Esophagus muscularis mucosa (tissue), 4 donors: ENCODE measurements around the gene PPP1R16B. TPM values are rescaled to one million over a fixed set of nuclear protein-coding genes. Genes with fewer than 3 reads are reported as not detected.

Experiments used
- DNase-seq: peaks from one replicate; pipeline ENCODE4 v3.0.0-alpha.2; 2017; ENCODE audit errors: extremely low spot score
- H3K27ac ChIP-seq, 4 donors: fragments of 200-600 bp; sonication (generic); replicated peaks in 1 of 4; 1 replicate in 3 of 4; 2 replicates in 1 of 4; pipeline ENCODE4 v1.5.1; 2016 to 2019; ENCODE audit warnings: mild to moderate bottlenecking in 1 of 4
- H3K27me3 ChIP-seq, 4 donors: fragments of 200-600 bp; sonication (generic); one replicate each; pipeline versions ENCODE4 v1.5.1 to v1.6.0; 2016 to 2019
- H3K36me3 ChIP-seq, 4 donors: fragments of 200-600 bp; sonication (generic); one replicate each; pipeline ENCODE4 v1.5.1; 2016 to 2019
- H3K4me1 ChIP-seq, 4 donors: fragments of 200-600 bp; sonication (generic); one replicate each; pipeline ENCODE4 v1.5.1; 2016 to 2019
- H3K4me3 ChIP-seq, 4 donors: fragments of 200-600 bp; sonication (generic); 1 replicate in 2 of 4; 2 replicates in 2 of 4; pipeline ENCODE4 v1.5.1; 2016 to 2019; ENCODE audit warnings: mild to moderate bottlenecking in 4 of 4, moderate library complexity in 1 of 4
- H3K9me3 ChIP-seq, 4 donors: fragments of 200-600 bp; sonication (generic); 1 replicate in 3 of 4; 2 replicates in 1 of 4; pipeline ENCODE4 v1.5.1; 2016 to 2019
- EP300 ChIP-seq: sonication (generic); formaldehyde crosslinking; IDR thresholded peaks from one replicate; pipeline ENCODE4 v1.6.1; 2017; ENCODE audit warnings: antibody characterized with exemption
- POLR2A ChIP-seq: fragments of 450-650 bp; IDR thresholded peaks from one replicate; pipeline ENCODE4 v1.6.1; 2017; ENCODE audit warnings: antibody characterized with exemption, moderate library complexity, mild to moderate bottlenecking, low read depth
- POLR2AphosphoS5 ChIP-seq, 2 donors: sonication (generic); formaldehyde crosslinking; IDR thresholded peaks; one replicate each; pipeline ENCODE4 v1.6.1; 2017; ENCODE audit warnings: antibody characterized with exemption in 2 of 2
- WGBS: methylation state at CpG from one replicate; pipeline ENCODE4 v1.1.5; 2018; 5-methylcytosine and 5-hydroxymethylcytosine counted together
- intact Hi-C: fragments of 100-400 bp; cut with DNase I; formaldehyde crosslinking; loops from one replicate; pipeline ENCODE4 v1.15.1; 2023
- total RNA-seq, 4 donors: library from RNA; depleted of rRNA; stranded (reverse); fragments of >200 nt; gene quantifications; one replicate each; pipeline versions ENCODE4 v1.1.0 to v1.2.1, GENCODE V29; 2016
- TF ChIP-seq, protein P1 (sequence below), 3 experiments: fragments of 200-600 bp in 2 of 3; fragments of 450-650 bp in 1 of 3; sonication (generic) in 2 of 3; IDR thresholded peaks; one replicate each; pipeline ENCODE4 v1.5.1; 2017 to 2019; ENCODE audit warnings: antibody characterized with exemption in 3 of 3, mild to moderate bottlenecking in 2 of 3, moderate library complexity in 1 of 3

PPP1R16B gene
- total RNA-seq, 4 donors from 2014 or later: 3.7 to 12.1 (median 6.8) TPM

DNA sequence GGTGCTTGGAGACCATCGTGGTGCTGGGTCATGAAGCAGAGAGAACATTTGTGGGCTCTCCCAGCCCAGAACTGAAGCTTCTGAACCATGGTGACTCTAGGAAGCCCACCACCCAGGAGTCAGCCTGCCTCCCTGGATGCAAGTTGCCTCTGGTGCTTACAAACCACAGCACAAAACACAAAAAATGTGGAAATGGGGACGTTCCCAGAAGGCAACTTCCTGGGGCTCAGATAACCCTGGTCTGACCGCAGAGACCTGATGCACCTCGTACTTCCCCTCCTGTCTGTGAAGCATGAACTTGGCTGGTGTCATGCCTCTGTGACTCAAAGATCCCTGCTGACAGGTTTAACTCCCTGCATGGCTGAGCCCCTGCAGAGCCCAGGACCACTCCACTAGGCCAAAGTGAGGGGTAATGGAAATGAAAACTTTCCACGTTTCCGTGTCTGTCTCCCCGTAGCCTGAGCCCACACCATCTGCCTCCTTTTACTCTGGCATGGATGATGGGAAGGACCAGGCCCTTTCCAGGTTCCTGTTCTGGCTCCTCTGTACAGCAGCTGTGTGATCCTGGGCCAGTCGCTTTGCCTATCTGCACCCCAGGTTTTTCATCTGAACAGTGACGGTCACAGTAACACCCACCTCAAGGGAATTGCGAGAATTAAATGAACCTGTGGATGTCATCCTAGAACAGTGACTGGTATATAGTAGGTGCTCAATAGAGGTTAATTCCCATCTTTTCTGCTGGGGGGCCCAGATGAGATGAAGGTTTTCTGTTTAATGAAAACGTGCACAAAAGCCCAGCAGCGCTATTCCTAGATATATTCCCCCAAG lies 57.7 kb downstream of the PPP1R16B start:
- H3K27ac ChIP-seq: no peak overlapping the region
- DNase-seq: no peak
- WGBS: 70% methylated on average over 12 of the region's 12 CpGs

DNA sequence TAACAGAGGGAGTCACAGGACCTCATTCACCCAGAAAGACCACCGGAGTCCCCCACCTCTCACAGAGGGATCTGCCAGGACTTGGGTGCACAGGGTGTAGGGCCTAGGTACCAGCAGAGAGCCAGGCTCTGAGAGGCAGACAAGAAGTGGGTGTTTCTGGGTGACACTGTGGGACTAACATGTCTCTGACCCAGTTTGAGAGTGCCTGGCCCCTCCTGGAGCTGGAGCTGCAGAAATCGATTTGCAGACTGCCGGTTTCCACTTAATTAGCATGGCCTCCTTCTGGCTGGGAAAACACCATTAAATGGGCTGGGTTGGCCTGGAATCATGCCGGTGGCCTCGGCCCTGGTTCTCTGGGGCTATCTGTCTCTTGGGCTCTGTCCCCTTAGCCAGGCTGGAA lies 59.2 kb downstream of the PPP1R16B start:
- Histone ChIP-seq H3K27me3 (peaks cover 0 to 5% (median 0%) of the 10 kb centered on the region in 4 donors), H3K4me3 (no peak overlapping the region), H3K9me3 (peaks cover 0 to 5% (median 0%) of the 10 kb centered on the region in 4 donors), H3K27ac (no peak overlapping the region), H3K36me3 (no peaks in the 10 kb centered on the region), H3K4me1 (peaks cover 0 to 4% (median 0%) of the 10 kb centered on the region in 4 donors)
- 47% methylated on average over 4 of the region's 5 CpGs for WGBS
- DNase-seq: no peak
- TF ChIP-seq EP300: no peak
- TF ChIP-seq, protein P1, sequence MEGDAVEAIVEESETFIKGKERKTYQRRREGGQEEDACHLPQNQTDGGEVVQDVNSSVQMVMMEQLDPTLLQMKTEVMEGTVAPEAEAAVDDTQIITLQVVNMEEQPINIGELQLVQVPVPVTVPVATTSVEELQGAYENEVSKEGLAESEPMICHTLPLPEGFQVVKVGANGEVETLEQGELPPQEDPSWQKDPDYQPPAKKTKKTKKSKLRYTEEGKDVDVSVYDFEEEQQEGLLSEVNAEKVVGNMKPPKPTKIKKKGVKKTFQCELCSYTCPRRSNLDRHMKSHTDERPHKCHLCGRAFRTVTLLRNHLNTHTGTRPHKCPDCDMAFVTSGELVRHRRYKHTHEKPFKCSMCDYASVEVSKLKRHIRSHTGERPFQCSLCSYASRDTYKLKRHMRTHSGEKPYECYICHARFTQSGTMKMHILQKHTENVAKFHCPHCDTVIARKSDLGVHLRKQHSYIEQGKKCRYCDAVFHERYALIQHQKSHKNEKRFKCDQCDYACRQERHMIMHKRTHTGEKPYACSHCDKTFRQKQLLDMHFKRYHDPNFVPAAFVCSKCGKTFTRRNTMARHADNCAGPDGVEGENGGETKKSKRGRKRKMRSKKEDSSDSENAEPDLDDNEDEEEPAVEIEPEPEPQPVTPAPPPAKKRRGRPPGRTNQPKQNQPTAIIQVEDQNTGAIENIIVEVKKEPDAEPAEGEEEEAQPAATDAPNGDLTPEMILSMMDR (IDR thresholded peaks at IDR 0.05): no peak
- no peak for TF ChIP-seq POLR2AphosphoS5 (IDR thresholded peaks at IDR 0.05)
- TF ChIP-seq POLR2A: no peak
- intact Hi-C loops: no loop called here

More for the DNA sequence above, 57.7 kb downstream of the PPP1R16B start:
- Histone ChIP-seq H3K27me3 (peaks cover 0 to 5% (median 0%) of the 10 kb centered on the region in 4 donors), H3K4me3 (no peak overlapping the region), H3K4me1 (peaks cover 0 to 4% (median 0%) of the 10 kb centered on the region in 4 donors), H3K9me3 (no peaks in the 10 kb centered on the region), H3K36me3 (no peaks in the 10 kb centered on the region)
- no peak for TF ChIP-seq POLR2AphosphoS5 (IDR thresholded peaks at IDR 0.05)
- no peak for TF ChIP-seq EP300
- TF ChIP-seq, protein P1 (IDR thresholded peaks at IDR 0.05): no peak
- TF ChIP-seq POLR2A: no peak
- intact Hi-C loops: no loop called here

DNA sequence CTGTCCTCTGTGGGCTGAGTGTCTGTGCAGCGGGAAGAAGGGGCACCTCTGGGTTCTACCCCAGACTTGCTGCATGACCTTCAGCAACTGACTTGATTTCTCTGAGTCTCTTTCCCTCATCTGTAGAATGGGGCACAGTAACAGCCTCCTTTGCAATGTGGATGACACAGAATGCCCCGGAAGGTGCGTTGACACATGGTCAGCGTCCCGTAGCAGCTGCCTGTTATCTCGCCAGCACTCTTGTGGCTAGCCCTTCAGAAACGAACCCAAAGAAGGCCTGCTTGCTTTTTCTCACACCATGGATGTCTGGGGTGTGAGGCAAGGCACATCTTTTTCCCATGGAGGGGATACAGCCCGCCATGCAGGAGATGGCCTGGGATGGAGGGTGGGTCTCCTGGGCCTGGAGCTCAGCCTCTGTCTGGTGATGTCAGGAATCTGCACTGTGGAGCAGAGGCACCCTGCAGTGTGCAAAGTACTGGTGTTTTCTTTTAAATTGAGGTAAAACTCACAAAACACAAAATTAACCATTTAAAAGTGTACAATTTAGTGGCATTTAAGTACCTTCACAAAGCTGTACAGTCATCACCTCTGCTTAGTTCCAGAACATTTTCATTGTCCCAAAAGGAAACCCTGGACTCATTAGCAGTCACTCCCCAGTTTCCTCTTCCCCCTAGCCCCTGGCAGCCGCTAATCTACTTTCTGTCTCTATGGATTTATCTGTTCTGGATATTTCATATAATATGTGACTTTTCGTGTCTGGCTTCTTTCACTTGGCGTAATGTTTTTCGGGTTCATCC lies 61.0 kb downstream of the PPP1R16B start:
- H3K4me3 ChIP-seq: no peak overlapping the region
- peak overlapping the region in 1 of 4 donors; percentile 34 for H3K27ac ChIP-seq
- H3K36me3 ChIP-seq: no peaks in the 10 kb centered on the region
- DNase-seq: no peak
- peaks cover 0 to 10% (median 0%) of the 10 kb centered on the region in 4 donors for H3K4me1 ChIP-seq
- intact Hi-C loops: no loop called here
- TF ChIP-seq, protein P1 (IDR thresholded peaks at IDR 0.05): no peak
- TF ChIP-seq POLR2A (no peak), POLR2AphosphoS5 (IDR thresholded peaks at IDR 0.05) (no peak), EP300 (no peak)
- peaks cover 0 to 12% (median 0%) of the 10 kb centered on the region in 4 donors for H3K27me3 ChIP-seq
- peaks cover 0 to 5% (median 0%) of the 10 kb centered on the region in 4 donors for H3K9me3 ChIP-seq
- 71% methylated on average over 12 of the region's 12 CpGs for WGBS

DNA sequence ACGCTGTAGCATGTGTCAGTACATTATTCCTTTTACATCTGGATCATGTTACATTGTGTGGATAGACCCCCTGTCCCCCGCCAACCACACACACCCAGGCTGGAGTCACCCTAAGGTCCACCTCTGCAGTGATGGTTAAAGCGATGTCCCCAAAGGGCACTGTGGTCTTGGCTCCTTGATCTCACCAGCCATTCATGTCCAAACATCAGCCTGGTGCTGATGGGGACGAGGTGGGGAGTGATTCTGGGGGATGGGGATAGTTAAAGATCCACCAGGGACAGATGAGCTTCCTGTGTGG lies 61.5 kb downstream of the PPP1R16B start:
- H3K27ac ChIP-seq: no peak overlapping the region

More for the DNA sequence above, 61.5 kb downstream of the PPP1R16B start:
- Histone ChIP-seq H3K36me3 (no peaks in the 10 kb centered on the region), H3K4me1 (peaks cover 0 to 10% (median 0%) of the 10 kb centered on the region in 4 donors), H3K27me3 (peaks cover 0 to 16% (median 0%) of the 10 kb centered on the region in 4 donors), H3K9me3 (peaks cover 0 to 5% (median 0%) of the 10 kb centered on the region in 4 donors), H3K4me3 (no peak overlapping the region)
- no peak for DNase-seq
- TF ChIP-seq, protein P1 (IDR thresholded peaks at IDR 0.05): no peak
- TF ChIP-seq POLR2A (no peak), EP300 (no peak), POLR2AphosphoS5 (IDR thresholded peaks at IDR 0.05) (no peak)
- WGBS: 64% methylated on average over 4 of the region's 4 CpGs
- intact Hi-C loops: no loop called here
